Liver (tissue), 3 donors: Measurements from ENCODE around the gene SIN3B.

ENCODE experiments used
- CTCF ChIP-seq: fragments of 150-350 bp; IDR thresholded peaks from 2 replicates; pipeline ENCODE4 v1.5.1; 2017; ENCODE audit warnings: improper control_type of control experiment, low read depth, low read length; ENCODE audit not compliant: missing input control
- EGR1 ChIP-seq, 2 donors: IDR thresholded peaks; 2 replicates each; pipeline ENCODE4 v1.6.1; 2016 to 2018; ENCODE audit warnings: antibody characterized with exemption in 2 of 2, low read depth in 2 of 2
- GABPA ChIP-seq, 2 donors: IDR thresholded peaks in 1 of 2; conservative IDR thresholded peaks in 1 of 2; 2 replicates each; pipeline ENCODE4 v1.6.1; 2016; ENCODE audit warnings: antibody characterized with exemption in 2 of 2, mild to moderate bottlenecking in 1 of 2, moderate library complexity in 1 of 2
- MAX ChIP-seq: IDR thresholded peaks from 2 replicates; pipeline ENCODE4 v1.6.1; 2016; ENCODE audit warnings: antibody characterized with exemption
- NR2F2 ChIP-seq: IDR thresholded peaks from 2 replicates; pipeline ENCODE4 v1.6.1; 2016; ENCODE audit warnings: antibody characterized with exemption
- YY1 ChIP-seq: IDR thresholded peaks from 2 replicates; pipeline ENCODE4 v1.6.1; 2016; ENCODE audit warnings: antibody characterized with exemption, mild to moderate bottlenecking
- donor health status: healthy.
- donor health status: healthy.

GRCh38 chr19:16922592-16922934 lies 93.4 kb downstream of the SIN3B start:
- TF ChIP-seq MAX (no peak), NR2F2 (no peak), CTCF (no peak), YY1 (no peak), GABPA (IDR thresholded peaks at IDR 0.05 in 1 of 2, conservative IDR thresholded peaks at IDR 0.05 in 1 of 2) (no peak), EGR1 (IDR thresholded peaks at IDR 0.05; ENCODE audit: low read depth in 2 of 2) (no peak)
